Activated T-cell treated with anti-CD3 and anti-CD28 coated beads, Interleukin-2, amount 50 U/mL, for 48 hours (primary cell): ENCODE measurements around the gene ATG12.

ENCODE experiments used
- DNase-seq, 2 experiments: peaks; one replicate each; pipeline ENCODE4 v3.0.0-alpha.2; 2020

Gene ATG12

DNA sequence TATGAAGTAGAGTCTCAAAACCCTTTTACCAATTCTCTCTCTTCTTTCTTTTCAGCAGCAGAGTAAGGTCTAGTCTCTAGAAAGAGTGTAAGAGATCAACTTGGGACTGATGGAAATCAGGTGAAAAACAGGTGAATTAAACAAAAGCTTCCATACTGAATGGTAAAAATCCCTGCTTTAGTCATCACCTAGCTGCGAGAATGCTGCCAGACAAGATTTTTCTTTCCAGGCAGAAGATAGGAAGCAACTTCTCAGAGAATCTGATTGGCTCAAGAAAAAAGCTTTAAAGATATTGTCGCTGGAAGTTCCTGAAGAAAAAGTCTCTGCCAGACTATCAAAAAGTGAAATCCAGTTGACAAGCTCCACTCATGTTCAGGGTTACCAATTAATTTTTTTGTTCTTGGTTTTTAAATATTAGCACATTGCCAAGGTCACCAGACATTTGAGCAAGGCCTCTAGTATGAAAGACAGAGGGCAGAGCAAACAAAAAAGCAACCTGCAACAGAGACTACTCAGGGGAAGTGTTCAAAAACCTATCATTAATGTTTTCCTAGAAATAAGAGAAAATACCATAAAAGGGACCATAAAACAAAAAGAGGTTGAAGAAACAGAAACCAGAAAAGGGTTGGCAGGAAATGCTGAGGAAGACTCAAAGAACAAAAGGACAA is 34.2 kb downstream of the ATG12 start:
- DNase-seq, result no peak

DNA sequence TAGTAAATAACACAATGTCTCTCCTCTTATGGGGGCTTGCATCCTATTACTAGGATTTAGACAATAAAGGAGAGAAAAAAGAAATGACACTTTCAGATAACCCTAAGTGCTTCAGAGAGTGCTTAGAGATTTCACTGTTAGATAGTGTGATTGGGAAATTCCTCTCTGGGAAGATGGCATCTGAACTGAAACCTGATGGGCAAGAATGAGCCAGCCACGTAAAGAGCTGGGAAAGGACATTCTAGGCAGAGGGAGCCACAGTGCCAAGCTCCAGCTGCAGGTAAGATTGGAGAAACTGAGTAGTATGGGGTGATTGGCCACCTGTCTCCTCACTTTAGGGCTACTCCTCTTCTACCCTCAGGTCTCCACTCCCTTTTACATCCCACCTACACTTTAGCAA is 39.4 kb downstream of the ATG12 start:
- DNase-seq, result no peak

GRCh38 chr5:115801152-115801551 is 40.2 kb downstream of the ATG12 start:
- no peak for DNase-seq

- no peak for DNase-seq
Measured at GRCh38 chr5:115800108-115800507, 41.3 kb downstream of the ATG12 start.

DNA sequence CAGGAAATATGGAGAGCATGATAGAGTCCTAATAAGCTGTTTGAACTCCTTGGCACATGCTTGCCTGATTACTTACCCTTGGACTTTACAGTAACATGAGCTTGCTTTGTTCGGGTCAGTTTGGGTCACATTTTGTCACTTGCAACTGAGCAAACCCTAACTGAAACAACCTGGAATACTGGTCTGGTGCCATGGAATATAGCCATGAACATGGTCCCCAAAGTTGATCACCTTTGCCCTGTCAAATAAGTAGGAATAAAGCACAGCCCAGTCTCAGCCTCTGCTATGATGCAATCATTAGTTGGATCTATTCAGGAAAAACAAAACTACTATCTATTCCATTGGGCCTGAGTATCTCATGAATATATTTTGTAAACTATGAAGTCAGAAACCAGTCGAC is 43.1 kb downstream of the ATG12 start:
- DNase-seq, result no peak

DNA sequence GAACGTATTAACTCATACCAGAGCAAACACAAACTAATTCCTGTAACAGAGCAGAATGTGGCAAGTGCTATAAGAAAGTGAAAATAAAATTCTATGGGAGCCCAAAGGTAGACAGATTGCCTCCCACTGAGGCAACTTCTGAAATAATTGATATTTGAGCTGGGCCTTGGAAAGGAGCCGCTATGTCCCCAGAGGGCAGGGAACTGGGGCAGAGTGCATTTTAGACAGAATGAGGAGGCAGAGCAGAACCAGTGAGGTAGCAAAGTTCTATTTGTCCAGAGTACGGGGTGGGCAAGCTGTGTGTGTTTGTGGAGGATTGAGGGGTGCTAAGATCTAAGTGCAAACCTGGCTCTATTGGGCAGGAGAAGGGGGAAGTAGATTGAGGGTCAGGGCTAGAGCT is 44.7 kb downstream of the ATG12 start:
- DNase-seq, result no peak

- no peak for DNase-seq
Measured at GRCh38 chr5:115795700-115796099, 45.7 kb downstream of the ATG12 start.

GRCh38 chr5:115788440-115788839 is 52.9 kb downstream of the ATG12 start:
- no peak for DNase-seq

- DNase-seq, result no peak
Measured at GRCh38 chr5:115787426-115787825, 53.9 kb downstream of the ATG12 start.

DNA sequence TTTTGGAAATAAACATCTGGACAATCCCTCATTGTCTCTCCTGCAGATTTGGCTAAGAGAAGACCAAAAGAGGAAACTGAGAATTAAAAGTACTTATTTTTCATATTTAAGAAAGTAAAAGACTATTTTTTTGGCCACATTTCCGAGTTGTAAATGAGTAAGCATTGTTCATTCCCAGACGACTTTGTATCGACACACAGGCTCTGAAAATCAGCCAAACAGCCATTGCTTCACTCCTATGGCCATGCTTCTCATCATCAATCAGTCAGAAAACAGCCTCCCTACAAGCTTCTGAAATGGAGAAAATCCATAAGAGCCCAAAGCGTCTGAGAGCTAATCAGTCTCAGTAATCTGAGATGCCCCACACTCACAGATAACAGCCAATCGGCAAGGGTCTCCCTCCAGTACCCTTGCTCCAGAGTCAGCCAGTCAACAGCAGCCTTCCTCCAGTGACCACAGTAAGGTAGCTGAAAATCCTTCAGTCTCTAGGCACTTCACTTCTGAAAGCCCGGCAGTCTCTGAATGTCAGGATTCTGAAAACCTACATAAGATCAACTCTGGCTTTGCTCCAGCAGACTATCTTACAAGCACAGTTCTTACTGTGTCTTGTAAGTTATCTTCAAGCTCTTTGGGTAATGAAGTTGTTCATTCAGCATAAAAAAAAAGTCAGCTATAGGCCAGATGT is 55.8 kb downstream of the ATG12 start:
- DNase-seq, result no peak

GRCh38 chr5:115778417-115778816 is 62.9 kb downstream of the ATG12 start:
- no peak for DNase-seq
